HG03045 (cell line): ENCODE measurements around the gene WWOX.

Experiments
- ATAC-seq: cut with Tn5 transposase; IDR thresholded peaks from one replicate; pipeline ENCODE4 v1.9.1; 2021; ENCODE audit warnings: mild to moderate bottlenecking, moderate library complexity; ENCODE audit not compliant: unreplicated experiment

WWOX gene

GRCh38 chr16:78778101-78779004 is 678.9 kb downstream of the WWOX start:
- no peak for ATAC-seq

- ATAC-seq, result no peak
Measured at GRCh38 chr16:78780808-78781207, 681.4 kb downstream of the WWOX start.

GRCh38 chr16:78782572-78782971 is 683.1 kb downstream of the WWOX start:
- no peak for ATAC-seq

GRCh38 chr16:78783570-78784079 is 684.2 kb downstream of the WWOX start:
- ATAC-seq, result no peak

GRCh38 chr16:78784771-78785170 is 685.3 kb downstream of the WWOX start:
- ATAC-seq, result no peak

GRCh38 chr16:78785218-78785617 is 685.8 kb downstream of the WWOX start:
- no peak for ATAC-seq

GRCh38 chr16:78786635-78787034 is 687.2 kb downstream of the WWOX start:
- ATAC-seq, result no peak

GRCh38 chr16:78788276-78788675 is 688.8 kb downstream of the WWOX start:
- no peak for ATAC-seq

GRCh38 chr16:78788696-78789095 is 689.2 kb downstream of the WWOX start:
- ATAC-seq, result no peak

- ATAC-seq, result no peak
Measured at GRCh38 chr16:78789561-78789960, 690.1 kb downstream of the WWOX start.

GRCh38 chr16:78791011-78791410 is 691.6 kb downstream of the WWOX start:
- no peak for ATAC-seq

- no peak for ATAC-seq
Measured at GRCh38 chr16:78791926-78792325, 692.5 kb downstream of the WWOX start.

- no peak for ATAC-seq
Measured at GRCh38 chr16:78792952-78793351, 693.5 kb downstream of the WWOX start.

GRCh38 chr16:78794581-78795250 is 695.3 kb downstream of the WWOX start:
- ATAC-seq, result no peak

GRCh38 chr16:78795433-78795832 is 696.0 kb downstream of the WWOX start:
- no peak for ATAC-seq

GRCh38 chr16:78796221-78796866 is 696.9 kb downstream of the WWOX start:
- ATAC-seq, result no peak

GRCh38 chr16:78799429-78799828 is 700.0 kb downstream of the WWOX start:
- ATAC-seq, result no peak

GRCh38 chr16:78800523-78800922 is 701.1 kb downstream of the WWOX start:
- no peak for ATAC-seq

- ATAC-seq, result no peak
Measured at GRCh38 chr16:78804058-78804735, 704.7 kb downstream of the WWOX start.

GRCh38 chr16:78805556-78805955 is 706.1 kb downstream of the WWOX start:
- ATAC-seq, result no peak

- no peak for ATAC-seq
Measured at GRCh38 chr16:78811247-78811646, 711.8 kb downstream of the WWOX start.
